ENCODE results near the gene ZPBP2. TPM values are rescaled to one million over a fixed set of nuclear protein-coding genes. Genes with fewer than 3 reads are reported as not detected.
"Not testable (repeated sequence)": the region's sequence is repeated elsewhere in the genome, so short reads cannot be mapped to it uniquely, and the experiment has no call there.

Gene ZPBP2
- total RNA-seq (2014; rRNA removed; shearing (Covaris generic)): not detected in 2 replicates

DNA sequence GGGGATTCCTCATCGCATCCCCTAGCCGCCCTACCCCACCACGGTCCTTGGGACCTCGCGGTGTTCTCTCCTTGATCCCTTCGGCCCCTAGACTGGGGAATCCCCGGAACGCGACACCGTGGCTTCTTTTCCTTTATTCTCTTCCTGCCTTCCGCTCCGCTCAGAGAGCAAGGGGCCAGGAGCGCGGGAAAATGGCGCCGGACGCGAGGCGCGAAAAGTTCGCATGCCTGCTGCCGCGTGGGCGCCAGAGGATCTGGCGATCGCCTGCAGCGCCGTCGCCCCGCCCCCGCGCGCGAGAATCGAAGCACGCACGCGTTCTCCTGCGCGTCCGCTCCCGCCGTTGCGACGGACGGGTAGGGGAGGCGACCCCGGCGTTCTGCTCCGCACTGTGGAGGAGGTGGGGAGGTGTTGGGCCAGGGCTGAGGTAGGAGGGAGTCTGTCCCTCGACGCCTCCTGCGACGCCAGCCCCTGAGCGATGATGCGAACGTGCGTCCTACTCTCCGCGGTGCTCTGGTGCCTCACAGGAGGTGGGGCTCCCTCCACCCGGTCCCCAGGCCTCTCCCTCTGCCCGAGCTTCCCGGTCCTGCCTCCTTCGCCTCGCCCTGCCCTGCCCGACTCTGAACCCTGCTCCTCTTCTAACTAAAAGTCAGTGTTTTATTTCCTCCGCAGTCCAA is at the start of gene ZPBP2:
TSS of gene ZPBP2 (plus strand) at position 323 of the 674 bp plus-strand sequence. CDS start at position 476, 153 bp downstream.
- DNase-seq (ENCODE audit: low read depth): no peak

DNA sequence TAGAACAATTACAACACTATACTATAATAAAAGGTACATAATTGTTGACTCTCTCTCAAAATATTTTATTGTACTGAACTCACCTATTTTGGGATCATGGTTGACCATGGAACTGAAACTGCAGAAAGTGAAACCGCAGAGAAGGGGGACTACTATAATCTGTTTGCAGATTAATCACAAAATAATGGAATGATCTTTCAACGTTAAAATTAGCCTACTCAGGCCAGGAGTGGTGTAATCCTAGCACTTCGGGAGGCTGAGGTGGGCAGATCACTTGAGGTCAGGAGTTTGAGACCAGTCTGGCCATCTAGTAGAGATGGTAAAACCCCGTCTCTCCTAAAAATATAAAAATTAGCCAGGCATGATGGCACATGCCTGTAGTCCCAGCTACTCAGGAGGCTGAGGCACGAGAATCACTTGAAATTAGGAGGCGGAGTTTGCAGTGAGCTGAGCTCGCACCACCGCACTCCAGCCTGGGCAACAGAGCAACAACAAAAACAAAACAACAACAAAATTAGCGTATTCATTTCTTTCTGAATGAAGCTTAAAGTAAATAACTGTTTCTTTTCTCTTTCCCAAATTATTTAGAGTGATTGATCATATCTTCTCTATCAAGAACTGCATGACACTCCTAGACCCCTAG is 49.5 kb upstream of the ZPBP2 start:
- DNase-seq (ENCODE audit: low read depth): no peak

GRCh38 chr17:39820541-39820940 is 47.5 kb upstream of the ZPBP2 start:
- peak; percentile 1 for DNase-seq (ENCODE audit: low read depth)

- DNase-seq (ENCODE audit: low read depth): no peak
Observed at GRCh38 chr17:39820987-39821386, 47.0 kb upstream of the ZPBP2 start.

DNA sequence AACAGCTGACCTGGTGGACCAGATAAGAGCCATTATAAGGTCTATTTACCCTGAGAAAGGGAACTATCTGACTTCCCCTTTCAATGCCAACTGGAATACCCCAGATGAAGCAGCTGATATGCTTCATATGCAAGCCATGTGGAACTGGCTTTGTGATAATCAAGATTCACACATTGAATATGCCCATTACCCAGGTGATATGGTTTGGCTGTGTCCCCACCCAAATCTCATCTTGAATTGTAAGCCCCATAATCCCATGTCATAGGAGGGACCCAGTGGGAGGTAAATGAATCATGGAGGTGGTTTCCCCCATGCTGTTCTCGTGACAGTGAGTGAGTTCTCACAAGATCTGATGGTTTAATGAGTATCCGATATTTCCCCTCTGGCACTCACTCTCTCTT is 46.0 kb upstream of the ZPBP2 start:
- DNase-seq (ENCODE audit: low read depth): no peak

GRCh38 chr17:39823407-39824054 is 44.5 kb upstream of the ZPBP2 start:
- no peak for DNase-seq (ENCODE audit: low read depth)

- DNase-seq (ENCODE audit: low read depth): no peak
Observed at GRCh38 chr17:39826334-39826733, 41.7 kb upstream of the ZPBP2 start.

- no peak for DNase-seq (ENCODE audit: low read depth)
Observed at GRCh38 chr17:39828443-39828842, 39.6 kb upstream of the ZPBP2 start.

DNA sequence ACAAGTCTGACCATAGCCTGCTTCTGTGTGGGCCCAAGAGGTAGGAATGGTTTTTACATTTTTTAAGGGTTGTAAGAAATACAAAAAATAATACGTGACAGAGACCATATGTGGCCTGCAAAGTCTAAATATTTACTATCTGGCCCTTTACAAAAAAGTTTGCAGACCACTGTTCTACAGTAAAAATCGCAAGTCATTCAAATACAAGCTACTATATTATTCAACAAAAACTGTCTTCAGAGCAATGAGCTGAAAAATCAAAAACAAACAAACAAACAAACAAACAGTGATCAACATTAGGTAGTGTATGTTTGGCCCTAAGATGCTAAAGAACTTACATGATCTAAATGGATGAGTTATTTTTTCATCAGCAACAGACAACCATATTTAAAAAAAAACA is 36.4 kb upstream of the ZPBP2 start:
- DNase-seq (ENCODE audit: low read depth): no peak

DNA sequence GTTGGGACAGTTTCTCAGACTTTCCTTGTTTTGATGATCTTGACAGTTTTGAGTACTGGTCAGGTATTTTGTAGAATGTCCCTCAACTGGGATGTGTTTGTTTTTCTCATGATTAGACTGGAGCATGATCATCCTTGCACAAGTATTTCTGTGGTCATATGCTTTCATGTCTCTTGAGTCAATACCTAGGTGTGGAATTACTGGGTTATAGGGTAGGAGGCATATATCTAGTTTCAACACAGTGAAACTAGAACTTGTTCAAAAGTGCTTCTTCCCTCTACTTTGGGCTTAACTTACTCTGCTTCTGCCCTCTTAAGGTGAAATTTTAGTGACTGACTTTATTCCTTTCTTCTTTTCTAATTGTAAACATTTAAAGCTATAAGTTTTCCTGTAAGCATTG is 34.0 kb upstream of the ZPBP2 start:
- DNase-seq (ENCODE audit: low read depth): no peak

GRCh38 chr17:39835038-39835786 is 32.8 kb upstream of the ZPBP2 start:
- DNase-seq (ENCODE audit: low read depth): no peak

GRCh38 chr17:39836117-39836516 is 31.9 kb upstream of the ZPBP2 start:
- no peak for DNase-seq (ENCODE audit: low read depth)

DNA sequence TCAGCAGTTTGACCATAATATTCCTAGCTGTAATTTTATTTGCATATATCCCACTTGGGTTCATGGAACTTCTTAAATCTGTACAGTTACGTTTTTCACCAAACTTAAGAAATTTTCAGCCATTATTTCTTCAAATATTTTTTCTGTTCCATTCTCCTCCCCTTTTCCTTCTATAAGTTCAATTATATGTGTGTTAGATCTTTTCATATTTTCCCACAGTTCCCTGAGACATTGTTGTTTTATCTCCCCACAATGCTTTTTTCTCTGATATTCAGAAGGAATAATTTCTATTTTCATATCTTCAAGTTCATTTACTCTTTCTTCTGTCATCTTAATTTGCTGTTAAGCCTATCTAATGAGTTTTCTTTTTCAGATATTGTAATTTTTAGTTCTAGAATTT is 29.9 kb upstream of the ZPBP2 start:
- DNase-seq (ENCODE audit: low read depth): no peak

DNA sequence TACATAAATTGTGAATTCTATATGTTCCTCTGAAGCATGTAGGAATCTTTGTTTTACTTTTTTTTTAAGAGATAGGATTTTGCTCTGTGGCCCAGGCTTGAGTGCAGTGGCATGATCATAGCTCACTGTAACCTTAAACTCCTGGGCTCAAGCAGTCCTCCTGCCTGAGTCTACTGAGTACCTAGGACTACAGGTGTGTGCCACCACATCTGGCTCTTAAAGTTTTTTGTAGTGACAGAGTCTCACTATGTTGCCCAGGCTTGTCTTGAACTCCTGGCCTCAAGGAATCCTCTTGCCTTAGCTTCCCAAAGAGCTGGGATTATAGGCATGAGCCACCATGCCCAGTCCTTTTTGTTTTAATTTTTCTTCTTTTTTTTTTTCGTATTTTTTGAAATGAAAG is 29.2 kb upstream of the ZPBP2 start:
- no peak for DNase-seq (ENCODE audit: low read depth)

GRCh38 chr17:39841134-39841683 is 26.8 kb upstream of the ZPBP2 start:
- no peak for DNase-seq (ENCODE audit: low read depth)

GRCh38 chr17:39845052-39845846 is 22.8 kb upstream of the ZPBP2 start:
- peak; percentile 15 for DNase-seq (ENCODE audit: low read depth)

GRCh38 chr17:39846205-39846604 is 21.8 kb upstream of the ZPBP2 start:
- no peak for DNase-seq (ENCODE audit: low read depth)

- DNase-seq (ENCODE audit: low read depth): no peak
Observed at GRCh38 chr17:39848600-39848999, 19.4 kb upstream of the ZPBP2 start.

DNA sequence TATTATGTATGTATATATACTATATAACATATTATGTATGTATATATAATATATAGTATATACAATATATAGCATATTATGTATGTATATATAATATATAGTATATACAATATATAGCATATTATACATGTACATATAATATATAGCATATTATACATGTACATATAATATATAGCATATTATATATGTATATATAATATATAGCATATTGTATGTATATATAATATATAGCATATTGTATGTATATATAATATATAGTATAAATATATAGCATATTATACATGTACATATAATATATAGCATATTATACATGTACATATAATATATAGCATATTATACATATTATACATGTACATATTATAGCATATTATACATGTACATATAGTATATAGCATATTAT is 17.8 kb upstream of the ZPBP2 start:
- DNase-seq (ENCODE audit: low read depth): not testable (repeated sequence)

GRCh38 chr17:39852239-39852638 is 15.8 kb upstream of the ZPBP2 start:
- DNase-seq (ENCODE audit: low read depth): no peak

GRCh38 chr17:39854909-39855308 is 13.1 kb upstream of the ZPBP2 start:
- no peak for DNase-seq (ENCODE audit: low read depth)

Measured in M059J (cell line).